NCI-H748 (cell line): ENCODE measurements around the gene IL15RA.
"Not testable (repeated sequence)": the region's sequence is repeated elsewhere in the genome, so short reads cannot be mapped to it uniquely, and the experiment has no call there.

Experiments
- DNase-seq: peaks from one replicate; lab custom pipeline; 2025; ENCODE audit not compliant: unreplicated experiment; lab: John Stamatoyannopoulos, UW

The IL15RA gene

DNA sequence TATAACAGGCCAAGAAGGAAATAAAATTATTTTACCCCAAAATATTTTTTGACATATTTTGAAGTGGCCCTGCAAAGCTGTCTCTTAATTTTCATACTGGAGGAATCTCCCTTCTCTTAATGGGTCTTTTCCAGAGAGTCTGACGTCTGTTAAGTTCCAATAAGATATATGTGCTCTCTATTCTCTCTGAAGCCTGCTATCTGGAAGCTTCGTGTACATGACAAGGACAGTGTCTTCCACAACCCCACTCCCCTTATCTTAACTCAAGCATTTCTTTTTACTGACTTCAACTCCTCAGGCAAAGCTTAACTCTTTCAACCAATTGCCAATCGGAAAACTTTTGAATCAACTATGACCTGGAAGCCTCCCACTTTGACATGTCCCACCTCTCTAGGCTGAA, 29.2 kb upstream of the IL15RA start:
- DNase-seq: no peak

GRCh38 chr10:6005856-6006395, 28.6 kb upstream of the IL15RA start:
- no peak for DNase-seq

DNA sequence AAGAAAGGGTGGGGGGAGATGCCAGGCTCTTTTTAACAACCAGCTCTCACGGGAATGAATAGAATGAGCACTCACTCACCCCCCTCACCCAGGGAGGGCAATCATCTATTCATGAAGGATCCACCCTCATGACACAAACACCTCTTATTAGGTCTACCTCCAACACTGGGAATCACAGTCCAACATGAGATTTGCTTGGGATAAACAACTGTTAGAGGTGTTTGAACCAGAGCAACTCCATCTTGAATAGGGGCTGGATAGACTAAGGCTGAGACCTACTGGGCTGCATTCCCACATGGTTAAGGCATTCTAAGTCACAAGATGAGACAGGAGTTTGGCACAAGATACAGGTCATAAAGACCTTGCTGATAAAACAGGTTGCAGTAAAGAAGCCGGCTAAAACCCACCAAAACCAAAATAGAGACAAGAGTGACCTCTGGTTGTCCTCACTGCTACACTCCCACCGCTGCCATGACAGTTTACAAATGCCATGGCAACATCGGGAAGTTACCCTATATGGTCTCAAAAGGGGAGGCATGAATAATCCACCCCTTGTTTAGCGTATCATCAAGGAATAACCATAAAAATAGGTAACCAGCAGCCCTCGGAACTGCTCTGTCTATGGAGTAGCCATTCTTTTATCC, 27.9 kb upstream of the IL15RA start:
- not testable (repeated sequence) for DNase-seq

DNA sequence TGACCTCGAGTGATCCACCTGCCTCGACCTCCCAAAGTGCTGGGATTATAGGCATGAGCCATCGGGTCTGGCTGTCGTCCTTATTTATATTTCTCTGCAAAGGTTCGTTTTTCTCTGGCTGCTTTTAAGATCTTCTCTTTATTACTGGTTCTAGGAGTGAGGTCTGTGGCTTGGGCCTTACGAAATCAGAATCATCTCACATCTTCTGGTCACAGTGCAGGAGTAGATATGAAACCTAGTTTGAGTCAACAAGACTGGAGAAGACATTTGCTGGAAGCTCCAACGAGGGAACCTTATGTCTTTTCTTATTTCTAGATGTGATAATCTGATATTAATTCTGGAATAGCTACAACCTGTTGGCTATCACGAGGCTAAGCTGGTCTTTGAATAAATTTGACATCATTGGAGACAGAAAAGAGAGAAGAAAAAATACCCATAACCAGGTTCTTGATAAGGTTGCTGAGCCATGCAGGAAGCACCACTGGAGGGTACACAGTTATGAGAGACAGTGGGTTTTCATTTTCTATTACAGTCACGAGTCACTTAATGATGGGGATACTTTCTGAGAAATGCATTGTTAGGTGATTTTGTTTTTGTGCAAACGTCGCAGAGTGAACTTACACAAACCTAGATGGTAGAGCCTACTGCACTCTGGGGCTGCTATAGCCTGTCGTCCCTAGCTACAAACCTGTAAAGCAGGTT, 25.6 kb upstream of the IL15RA start:
- no peak for DNase-seq

- peak; percentile 27 for DNase-seq
Observed at GRCh38 chr10:5999440-6000165, 22.3 kb upstream of the IL15RA start.

GRCh38 chr10:5996696-5997095, 19.4 kb upstream of the IL15RA start:
- DNase-seq: no peak

DNA sequence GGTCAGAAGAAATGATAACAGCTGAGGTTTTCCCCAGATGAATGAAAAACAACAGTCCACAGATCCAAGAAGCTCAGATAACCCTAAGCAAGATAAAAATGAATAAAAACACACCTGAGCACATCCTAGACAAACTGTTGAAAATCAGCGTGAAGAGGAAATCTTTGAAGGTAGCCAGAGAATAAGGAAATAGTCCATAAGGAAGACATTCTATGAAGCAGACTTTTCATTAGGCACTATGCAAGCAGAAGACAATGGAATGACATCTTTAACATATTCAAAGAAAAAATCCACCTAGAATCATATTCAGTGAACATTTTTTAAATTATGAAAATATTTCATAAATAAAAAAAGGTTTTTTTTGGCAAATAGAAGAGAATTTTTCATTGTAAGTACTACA, 15.1 kb upstream of the IL15RA start:
- DNase-seq: no peak

- no peak for DNase-seq
Observed at GRCh38 chr10:5991708-5992107, 14.4 kb upstream of the IL15RA start.

DNA sequence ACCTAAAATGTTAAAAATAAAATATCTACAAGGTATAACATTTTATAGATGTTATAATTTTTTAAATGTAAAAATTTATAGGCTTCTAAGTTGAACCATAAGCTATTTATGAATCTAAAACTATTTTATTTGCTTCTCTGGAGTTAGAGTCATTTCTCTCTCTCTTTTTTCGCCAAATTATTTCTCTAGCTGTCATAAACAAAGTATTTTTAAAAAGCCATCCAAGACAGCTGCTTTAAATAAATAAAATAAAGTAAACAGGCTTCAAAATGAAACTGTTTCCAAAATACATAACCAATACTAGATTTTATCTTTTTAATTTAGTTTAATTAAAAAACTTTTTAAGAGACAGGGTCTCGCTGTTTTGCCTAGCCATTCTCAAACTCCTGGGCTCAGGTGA, 12.4 kb upstream of the IL15RA start:
- DNase-seq: no peak

- DNase-seq: no peak
Observed at GRCh38 chr10:5988336-5988920, 11.1 kb upstream of the IL15RA start.

DNA sequence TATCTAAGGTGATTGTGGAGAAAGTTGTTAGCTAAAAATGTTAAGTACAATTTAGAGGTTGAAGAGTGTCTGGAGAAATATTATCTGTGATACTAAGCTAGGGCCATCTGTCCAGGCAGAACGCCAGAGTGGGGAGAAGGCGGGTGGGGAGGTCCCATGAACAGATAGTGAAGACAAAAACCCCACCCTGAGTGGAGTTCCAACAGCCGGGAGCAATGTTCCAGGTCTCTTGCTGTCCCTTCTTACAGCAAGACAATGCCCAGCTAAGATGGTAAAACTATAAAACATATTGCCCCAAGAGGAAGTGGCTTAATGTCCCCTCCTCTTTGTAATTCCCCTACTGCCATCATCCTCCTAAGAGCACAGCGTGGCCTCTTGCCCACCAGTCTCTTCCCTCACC, 10.4 kb upstream of the IL15RA start:
- no peak for DNase-seq

- no peak for DNase-seq
Observed at GRCh38 chr10:5985029-5985428, 7.7 kb upstream of the IL15RA start.

DNA sequence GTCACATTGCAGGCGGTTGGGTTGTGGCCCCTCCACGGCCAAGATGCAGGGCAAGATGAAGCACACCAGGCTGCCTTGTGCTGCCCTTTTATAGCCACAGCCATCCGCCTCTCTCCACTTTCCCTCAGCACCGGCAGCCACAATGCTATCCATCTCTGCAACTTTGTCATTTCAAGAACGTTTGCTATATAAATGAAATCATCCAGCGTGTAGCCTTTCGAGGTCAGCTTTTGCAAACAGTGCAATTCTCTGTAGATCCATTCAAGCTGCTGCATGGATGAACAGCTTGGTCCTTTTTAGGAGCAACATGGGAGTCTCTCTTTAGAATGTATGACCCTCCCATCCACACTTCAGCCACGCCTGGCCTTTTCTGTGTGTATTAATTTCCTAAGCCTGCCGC, 6.4 kb upstream of the IL15RA start:
- DNase-seq: no peak

GRCh38 chr10:5981529-5981928, 4.2 kb upstream of the IL15RA start:
- no peak for DNase-seq

DNA sequence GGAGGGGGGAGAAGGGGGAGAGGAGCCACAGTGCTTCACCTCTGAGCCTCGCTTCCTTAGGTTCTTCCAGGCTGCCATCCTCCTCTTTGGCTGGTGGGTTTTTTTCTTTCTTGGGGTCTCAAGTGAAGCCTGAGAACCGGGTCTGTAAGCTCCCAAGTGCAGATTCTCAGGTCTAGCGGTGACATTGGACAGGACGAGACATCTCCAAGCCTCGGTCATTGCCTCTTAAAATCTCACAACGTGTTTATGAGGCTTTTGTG, 817 bp upstream of the IL15RA start:
- no peak for DNase-seq

DNA sequence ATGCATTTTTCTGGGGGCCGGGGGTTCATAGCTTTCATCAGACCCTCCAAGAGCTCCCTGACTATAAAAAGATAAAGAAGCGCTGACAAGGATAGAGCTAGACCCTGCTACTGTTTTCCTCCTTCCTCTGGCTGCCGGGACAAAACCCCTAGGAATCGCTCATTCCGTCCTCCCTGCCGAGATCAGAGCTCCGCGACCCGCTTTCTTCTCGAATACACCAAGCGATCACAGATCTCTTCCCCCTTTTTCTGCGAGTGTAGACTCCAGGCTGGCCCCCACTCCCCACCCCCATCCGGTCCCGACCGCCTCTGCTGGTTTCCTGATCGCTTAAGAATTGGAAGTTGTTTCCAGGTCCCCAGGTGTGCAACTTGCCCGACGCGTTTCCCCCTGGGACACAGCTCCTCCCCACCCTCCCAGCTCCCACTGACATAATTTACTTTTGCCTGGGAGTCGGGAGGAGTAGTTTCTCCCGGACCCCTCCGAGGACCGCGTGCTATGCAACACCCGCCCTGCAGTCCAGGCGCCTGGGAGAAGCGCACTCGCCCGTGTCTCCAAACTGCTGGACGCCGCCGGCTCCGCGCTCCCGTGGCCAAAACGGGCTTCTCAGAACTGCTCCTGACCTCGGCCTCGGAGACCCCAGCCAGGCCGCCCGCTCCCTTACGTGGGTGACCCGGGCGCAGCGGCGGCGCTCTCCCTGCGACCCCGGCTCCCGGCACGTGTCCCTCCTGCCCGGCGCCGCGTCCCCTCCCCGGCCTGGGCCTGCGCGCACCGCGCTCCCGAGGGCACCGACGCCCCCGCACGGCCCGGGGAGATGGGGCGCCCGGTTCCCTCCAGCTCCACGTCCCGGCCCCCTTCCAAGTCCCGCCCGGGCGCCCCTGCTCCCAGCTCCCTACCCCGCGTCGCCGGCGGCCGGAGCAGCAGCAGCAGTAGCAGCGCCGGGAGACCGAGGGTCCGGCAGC, 552 bp downstream of the IL15RA start:
- DNase-seq: peak; percentile 31

- DNase-seq: no peak
Observed at GRCh38 chr10:5975641-5976473, 1.5 kb downstream of the IL15RA start.

DNA sequence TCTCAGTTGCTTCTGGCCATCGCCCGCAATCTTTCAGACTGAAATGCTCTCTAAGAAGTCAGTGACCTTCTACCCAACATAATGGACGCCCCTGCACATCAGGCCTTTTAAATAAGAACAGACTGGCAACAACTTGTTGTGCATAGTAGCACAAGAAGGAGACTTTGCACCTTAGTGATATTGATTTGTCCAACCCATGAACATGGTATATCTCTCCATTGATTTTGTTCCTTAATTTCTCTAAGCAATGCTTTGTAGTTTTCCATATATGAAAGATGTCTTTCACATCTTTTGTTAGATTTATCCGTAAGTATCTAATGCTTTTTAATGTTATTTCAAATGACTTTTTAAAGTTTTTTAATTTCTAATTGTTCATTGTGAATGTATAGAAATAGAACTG, 4.3 kb downstream of the IL15RA start:
- DNase-seq: no peak

DNA sequence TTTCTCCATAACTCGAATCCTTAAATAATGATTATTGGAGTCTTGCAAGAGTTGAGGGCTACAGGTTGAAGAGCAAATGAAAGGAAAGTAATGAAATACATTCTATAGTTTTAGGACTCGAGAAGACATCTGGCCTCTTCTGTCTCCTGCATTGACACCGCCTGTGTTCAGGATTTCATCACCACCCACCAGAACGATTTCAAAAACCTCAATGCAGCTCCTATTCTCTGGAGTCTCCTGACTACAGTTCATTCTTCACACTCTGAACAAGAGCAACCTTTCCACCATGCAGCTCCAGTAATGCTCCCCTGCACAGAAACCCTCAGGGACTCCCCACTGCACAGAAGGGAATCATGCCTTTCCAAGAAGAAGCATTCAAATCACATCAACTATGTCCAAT, 5.5 kb downstream of the IL15RA start:
- no peak for DNase-seq

DNA sequence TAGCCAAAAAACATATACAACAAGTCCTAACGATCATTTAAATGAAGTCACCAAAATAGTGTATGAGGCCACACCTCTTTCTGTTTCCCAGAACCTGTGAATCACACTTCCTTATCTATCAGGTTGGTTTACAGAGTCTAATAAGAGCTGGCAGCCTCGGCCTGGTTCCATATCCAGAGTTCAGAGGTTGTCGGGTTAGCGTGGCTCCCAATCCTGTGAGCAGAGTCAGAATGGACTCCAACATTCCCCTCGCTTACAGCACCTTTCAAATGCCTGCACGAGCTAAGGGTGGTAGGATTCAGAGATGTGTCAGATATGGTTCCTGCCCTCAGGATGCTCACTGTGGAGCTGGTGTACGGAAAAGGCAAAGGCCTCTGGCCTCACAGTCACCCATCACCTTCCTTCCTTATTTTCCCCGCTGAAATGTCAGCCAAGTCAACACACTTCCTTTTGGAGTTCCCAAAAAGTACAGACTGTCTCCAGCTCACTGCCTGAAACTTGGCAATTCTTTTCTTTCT, 6.0 kb downstream of the IL15RA start:
- no peak for DNase-seq
